NCI-H128 (cell line): ENCODE results near the gene POLA2.

Source experiments
- DNase-seq: peaks from one replicate; lab custom pipeline; 2025; ENCODE audit not compliant: unreplicated experiment; lab: John Stamatoyannopoulos, UW

Gene POLA2

DNA sequence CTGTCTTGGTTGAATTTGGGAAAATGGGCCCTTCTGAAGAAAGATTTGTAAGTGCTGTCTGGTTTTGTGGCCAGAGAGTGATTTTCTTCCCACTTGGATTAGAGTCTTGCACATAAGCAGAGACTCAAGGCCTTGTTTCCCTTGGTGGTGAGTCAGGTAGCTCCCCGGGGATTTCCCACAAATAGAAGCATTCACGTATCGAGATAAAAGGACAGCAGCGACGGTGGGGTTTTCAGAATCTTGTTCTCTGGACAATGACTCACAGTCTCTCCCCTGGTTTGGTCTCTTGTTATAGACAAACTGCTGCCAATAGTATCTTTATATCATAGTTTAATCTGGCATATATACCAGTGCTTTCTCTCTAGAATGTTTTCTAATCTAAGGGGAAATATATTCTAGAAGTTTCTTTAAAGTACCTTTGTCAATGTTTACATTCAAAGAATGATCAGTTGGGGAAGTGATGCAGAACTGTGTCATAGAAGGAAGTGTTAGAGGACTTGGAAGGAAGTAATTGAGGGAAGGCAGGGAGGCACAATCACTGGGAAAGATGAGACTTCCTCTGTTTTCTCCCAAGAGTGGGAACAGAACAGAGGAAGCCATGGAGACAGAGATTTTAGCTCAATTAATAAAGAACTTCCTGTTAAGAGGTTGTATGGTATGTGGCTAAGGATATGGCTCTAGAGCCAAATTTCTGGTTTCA lies 18.1 kb downstream of the POLA2 start:
- DNase-seq: no peak

DNA sequence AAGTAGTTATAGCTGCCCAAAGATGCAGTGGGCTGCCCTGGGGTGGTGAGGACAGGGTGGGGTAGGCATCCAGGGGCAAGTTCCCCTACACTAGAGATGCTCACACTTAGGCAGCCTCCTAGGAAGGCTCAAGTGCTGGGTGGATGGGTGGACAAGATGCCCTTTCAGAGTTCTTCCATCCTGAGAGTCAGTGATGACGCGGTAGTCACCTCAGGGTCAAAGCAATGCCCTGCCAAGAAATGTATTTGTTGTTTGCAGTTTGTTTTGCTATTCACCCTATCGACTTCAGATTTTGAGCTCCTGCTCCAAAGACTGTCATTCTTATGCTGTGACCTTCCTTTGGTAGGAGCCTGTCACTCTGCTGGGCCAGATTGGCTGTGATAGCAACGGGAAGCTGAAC lies 18.9 kb downstream of the POLA2 start:
- DNase-seq: no peak

DNA sequence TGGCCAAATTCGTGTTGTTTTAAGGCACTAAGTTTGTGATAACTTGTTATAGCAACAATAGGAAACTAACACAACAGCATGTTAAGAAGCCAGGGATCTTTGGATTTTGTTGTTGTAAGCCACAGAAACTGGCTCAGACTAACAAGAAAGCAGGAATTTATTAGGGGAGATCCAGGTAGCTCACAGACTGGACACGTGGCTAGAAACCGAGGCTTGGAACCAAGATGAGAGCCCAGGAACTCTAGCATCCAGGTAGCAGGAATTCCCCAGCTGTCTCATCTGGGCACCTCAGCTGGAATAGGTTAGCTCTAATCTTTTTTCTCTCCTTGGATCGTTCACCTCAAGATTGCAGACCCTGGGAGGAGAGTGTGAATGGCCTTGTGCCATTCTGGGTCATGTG lies 24.9 kb downstream of the POLA2 start:
- DNase-seq: no peak

DNA sequence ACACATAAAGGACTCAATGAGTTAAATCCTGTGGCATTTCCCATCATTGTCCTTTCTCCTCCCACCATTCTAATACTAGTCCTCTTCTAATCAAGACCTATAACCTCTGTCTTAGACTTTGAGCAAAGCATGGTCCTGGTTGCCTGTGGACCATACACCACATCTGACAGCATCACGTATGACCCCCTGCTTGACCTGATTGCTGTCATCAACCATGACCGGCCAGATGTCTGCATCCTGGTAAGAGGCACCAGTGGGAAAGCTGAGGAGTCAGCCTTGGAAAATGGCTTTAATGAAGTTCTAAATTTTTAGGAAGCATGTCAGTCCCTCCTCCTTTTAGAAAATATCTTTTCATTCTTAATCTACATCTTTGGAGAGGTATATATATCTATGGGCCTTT lies 25.8 kb downstream of the POLA2 start:
- DNase-seq: no peak

DNA sequence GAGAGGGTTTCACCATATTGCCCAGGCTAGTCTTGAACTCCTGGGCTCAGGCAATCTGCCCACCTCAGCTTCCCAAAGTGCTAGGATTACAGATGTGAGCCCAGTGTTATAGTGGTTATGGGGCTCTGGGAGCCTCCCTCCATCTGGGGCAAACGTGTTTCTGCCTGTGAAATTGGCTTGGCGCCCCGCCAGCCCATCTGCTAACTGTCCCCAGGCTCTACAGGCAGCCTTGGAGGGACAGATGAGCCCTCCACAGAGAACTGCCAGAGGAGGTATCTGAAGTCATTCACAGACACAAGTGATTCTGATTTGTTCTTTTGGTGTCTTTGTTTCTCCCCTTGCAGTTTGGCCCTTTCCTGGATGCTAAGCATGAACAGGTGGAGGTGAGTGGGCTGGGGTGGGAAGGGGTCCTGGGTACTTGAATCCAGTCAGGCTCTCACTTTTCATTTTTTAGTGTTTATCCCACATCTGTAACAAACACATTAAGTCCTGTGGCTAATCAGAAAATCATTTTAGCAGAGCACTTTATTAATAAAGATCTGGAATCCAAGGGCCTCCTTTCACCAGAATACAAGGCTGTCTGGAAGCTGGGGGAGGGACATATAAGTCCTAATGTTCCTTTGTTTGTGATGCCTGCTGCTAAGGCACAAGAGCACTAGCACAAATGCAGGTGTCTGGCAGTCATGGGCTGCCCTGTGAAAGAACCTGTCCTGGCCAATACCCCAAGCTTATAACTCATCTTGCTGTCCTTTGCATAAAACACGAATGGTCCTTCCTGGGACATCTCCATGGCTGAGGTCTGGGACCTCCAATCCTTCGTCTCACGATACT lies 27.2 kb downstream of the POLA2 start:
- no peak for DNase-seq

DNA sequence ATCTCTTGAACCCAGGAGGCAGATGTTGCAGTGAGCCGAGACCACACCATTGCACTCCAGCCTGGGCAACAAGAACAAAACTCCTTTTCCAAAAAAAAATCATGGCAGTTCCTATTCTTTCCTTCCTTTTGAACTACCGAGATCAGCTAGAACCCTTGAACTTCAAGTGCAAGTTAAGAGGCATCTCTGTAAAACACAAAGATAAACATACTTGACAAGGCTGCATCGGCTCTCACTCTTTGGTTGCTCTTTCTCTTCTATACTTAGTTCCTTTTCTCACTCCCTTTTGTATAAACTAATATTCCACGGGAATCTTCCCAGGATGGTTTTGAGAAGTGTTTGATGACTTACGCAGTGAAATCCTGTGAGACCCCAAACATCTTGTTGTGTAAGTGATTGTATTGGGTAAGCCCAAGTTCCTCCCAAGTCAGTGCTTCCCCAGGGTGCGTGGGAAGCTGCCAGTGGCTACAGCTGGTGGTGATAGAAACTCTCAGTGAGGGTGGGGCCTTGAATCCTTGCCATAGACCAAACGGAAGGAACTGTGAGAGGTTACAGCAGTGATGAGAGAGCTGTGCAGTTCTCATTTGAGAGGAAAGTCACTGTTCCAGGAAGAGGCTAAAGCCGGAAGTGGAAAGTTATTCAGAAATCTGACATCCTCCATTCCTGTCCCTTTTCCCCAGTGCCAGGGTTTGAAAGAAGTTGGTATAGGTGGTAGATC lies 28.8 kb downstream of the POLA2 start:
- DNase-seq: no peak

DNA sequence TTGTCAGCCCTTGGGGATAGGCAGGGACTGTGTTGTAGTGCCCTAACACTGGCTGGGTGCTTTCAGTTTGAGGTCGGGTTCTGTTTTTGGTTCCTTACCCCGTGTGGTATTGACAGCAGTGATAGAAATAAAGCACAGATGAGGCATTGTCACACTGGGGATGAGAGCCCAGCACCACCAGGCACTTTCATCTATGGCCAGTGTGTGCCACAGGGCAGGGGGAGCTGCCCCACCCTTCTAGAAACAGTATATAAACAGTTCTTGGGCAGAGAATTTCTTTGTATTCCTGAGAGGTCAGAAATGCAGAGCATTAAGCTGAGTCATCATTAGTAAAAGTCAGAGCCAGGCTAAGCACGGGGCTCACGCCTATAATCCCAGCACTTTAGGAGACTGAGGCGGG lies 29.9 kb downstream of the POLA2 start:
- no peak for DNase-seq

DNA sequence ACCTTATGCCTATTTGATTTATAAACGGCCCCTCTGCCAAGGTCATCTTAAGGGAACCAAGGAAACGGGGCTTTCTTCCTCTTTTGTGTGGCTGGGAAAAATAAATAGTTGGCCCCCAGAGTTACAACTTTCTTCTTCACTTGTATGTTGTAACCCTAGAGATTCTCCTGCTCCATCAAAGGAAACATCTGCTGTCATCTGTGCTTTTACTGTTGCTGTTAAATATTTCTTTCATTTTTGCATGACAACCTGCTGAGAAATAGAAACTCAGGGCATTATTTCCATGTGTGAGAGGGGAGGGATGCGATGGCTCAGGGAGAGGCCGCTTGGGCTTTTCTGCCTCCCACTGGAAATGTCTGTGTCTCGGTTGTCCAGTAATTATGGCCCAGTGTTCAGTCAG lies 31.1 kb downstream of the POLA2 start:
- DNase-seq: no peak

DNA sequence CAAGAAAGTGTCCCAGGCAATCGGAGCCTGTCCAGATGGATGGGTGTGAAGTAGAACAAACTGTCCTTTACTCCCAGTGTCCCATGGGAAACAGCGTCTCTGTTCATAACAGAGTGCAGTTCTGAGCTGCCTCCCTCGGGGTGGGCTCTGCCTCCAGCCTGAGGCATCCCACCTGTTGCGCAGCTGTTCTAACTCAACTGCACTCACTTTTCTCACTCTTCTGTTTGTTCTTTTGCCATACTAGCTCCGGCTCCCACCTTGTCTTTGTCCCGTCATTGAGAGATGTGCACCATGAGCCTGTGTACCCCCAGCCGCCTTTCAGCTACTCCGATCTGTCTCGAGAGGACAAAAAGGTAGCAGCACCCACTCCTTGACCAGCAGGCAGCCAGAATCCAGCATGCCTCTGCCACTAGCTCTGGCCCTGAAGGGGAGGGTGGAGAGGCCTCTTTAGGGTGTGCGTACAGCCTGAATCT lies 32.2 kb downstream of the POLA2 start:
- no peak for DNase-seq

DNA sequence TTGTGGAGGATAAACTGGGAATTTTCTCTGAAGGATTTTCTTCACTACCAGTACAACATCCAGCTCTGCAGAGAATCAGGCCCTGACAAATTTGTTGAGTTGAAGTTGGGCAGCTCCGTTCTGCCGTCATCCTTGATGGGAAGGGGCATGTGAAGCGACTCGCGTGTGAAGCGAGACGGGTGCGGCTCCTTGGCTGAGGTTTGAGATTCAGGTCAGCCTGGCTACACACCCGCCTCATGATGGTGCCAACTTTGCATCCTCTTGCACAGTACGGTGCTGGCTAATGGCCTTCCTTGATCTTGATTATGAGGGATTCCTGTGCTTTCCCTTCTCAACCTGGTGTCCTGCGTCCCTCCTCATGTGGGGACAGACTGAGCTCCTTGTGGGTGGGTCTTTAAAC lies 33.2 kb downstream of the POLA2 start:
- no peak for DNase-seq

DNA sequence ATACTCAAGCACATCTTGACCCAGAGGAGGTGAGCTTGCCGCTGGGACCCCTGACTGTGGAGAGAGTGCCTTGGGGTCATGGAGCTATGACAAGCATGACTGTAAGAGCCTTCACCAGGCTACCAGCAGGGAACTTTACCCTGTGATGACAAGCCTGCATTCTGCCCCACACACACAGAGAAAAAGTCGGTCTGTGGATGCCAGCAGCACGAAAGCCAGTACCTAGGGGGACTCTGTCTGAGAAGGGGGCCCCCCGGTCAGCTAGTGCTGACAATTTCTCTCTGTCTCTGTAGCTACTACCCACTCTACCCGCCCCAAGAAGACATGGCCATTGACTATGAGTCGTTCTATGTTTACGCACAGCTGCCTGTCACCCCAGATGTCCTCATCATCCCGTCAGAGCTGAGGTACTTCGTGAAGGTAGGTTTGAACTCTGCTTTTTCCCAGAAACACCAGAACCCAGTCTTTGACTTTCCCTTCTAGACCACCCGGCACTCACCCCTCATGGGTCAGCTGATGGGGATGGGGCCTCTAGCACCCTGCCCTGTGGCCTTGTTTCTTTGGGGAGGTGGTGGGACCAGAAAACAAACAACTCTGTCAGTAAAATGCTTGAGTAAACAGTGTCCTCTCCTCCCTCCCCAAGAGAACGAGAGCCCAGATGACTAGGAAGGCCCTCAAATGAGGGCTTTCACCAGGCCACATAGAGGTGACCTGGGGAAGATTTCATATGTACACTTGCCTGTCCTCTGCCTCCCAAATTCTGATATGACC lies 34.0 kb downstream of the POLA2 start:
- no peak for DNase-seq

DNA sequence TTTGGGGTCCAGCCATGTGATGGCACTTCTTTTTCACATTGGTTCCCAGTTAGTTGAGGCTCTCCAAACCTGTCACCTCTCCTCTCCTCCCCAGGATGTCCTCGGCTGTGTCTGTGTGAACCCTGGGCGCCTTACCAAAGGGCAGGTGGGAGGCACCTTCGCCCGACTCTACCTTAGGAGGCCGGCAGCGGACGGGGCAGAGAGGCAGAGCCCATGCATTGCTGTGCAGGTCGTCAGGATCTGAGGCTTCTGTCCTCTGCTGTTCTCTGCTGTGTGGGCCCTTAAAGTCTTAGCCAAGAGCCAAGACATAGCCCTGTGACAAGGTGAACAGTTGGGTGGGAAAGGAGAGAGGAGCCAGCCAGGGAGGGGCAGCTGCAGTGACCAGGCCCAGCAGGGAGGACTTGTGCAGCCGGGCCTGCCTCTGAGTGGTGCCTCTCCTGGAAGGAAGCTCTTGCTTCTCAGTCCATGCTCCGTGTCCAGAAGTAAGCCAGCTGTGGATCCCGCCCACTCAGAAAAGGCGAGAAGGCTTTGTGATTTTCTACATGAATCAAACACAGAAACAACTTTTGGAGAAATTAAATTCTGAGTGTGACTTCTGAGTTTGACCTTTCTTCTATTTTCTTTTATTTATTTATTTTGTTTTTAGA lies 35.4 kb downstream of the POLA2 start:
- no peak for DNase-seq

DNA sequence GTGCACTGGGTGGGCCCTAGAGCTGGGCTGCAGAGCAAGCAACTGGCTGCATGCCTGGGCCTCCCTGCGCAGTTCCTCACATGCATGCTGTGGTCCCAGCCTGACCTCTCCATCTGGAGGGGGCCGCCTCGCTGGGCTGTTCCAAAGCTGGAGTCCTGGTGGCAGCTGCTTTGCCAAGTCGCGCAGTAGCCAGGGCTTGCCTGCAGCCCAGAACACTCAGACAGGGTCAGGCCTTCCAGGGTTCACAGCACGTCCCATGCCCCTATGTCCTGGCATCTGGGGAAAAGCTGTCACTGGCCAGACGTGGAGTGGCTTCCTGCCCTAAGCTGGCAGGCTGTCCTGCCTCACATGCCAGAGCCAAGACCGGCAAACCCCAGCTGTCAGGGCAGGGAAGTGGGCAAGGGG lies 36.4 kb downstream of the POLA2 start:
- no peak for DNase-seq

DNA sequence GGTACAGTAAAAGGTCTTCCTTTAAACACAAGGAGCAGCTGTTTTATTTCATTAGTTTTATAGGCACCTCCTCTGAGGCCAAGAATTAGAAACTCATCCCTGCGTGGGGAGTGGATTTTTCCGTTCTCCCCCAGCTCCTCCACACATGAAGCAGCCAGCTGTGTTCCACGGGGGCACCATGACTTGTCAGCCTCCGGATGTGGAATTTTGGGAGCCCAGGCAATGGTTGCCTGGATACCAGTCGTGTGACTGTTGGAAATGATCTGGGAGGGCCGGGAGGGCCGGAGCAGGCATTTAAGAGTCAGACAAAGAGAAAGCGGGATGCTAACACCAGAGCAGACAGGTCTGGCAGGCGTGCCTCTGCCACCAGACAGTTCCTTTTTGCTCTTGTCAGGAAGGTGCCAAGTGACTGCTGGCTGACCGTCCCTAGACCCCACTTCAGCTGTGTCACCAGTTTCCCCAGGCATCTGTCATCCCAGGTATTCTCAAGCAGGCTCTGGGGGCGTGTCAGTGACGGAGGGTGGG lies 37.0 kb downstream of the POLA2 start:
- no peak for DNase-seq

DNA sequence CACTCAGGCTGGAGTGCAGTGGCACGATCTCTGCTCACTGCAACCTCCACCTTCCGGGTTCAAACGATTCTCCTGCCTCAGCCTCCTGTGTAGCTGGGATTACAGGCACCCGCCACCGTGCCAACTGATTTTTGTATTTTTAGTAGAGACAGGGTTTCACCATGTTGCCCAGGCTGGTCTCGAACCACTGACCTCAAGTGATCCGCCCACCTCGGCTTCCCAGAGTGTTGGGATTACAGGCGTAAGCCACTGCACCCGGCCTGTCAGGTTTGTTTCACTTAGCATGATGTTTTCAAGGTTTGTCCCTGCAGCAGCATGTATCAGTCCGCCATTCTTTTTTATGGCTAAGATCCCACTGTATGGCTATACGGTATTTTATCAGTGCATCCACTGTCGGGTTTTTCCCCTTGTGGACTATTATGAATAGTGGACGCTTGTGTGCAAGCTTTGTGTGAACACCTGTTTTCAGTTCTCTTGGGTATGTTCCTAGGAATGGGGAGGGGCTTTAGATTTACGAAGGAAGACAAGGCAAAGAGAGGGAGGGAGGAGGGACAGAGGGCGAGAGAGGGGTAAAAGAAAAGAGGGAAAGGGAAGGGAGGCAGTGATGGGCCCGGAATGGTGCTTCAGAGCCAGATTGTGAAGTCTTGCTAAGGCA lies 39.0 kb downstream of the POLA2 start:
- DNase-seq: no peak

DNA sequence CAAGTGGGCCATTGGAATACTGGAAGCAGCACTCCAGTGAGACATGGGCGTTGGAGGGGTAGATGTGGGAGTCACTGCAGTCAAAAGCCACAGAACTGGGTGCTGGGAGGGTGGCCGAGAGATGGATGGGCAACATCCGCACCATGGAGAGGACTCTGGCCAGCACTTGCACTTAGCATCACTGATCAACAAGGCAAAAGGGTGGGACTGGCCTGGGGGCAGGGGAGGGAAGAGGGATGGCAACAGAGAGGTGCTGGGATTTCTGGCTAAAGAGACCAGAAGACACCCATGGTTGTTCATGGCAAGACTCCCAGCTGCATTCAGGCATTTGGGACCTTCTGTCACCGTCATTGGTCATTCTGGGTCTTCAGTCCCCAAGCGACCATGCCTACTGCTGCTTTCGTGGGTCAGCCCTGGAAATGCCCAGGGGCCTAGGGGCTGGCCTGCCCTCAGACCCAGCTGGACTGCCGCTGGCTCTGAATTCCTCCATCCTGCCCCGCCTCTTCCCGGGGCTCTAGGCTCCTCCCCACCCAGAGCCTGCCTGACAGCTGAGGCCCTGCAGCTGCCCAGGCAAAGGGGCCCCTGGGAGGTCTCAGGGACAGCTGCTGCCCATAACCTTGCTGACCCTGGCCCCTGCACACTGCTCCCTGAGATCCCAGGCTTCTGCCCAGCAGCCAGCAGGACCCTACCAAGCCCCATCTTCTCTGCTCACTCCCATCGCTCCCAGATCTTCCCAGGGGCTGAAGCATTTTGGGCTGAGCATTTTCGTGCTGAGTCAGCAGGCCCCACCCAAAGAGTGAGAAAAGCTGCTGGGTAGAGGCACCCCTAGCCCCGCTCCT lies 39.9 kb downstream of the POLA2 start:
- DNase-seq: no peak

DNA sequence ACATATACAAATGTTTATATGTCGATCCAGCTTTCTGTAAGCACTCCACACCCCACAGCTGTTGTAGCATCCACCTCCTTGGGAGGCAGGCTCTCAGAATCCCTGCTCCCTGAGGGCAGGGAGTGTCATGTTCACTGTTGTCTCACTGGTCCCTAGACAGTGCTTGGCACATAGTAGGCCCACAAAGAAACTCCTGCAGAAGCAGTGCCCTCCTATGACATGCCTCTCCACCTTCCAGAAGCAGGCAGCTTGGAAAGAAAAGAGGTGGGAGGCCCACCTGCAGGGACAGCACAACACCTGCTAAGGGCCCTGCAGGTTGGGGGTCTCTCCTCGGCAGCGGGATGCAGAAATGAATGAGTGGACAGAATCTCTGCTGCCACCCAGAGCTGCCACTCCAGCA lies 41.8 kb downstream of the POLA2 start:
- DNase-seq: no peak

DNA sequence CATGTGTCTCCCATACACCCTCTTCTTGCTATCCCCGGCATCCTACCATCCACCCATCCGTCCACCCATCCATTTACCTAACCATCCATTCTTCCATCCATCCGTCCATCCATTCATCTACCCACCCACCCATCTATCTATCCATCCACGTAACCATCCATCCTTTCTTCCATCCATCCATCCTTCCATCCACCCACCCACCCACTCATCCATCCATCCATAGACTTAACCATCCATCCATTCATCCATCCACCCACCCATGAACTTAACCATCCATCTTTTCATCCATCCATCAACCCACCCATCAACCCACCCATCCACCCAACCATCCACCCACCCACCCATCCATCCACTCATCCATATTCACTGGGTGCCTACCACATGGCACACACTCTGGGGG lies 42.3 kb downstream of the POLA2 start:
- no peak for DNase-seq

DNA sequence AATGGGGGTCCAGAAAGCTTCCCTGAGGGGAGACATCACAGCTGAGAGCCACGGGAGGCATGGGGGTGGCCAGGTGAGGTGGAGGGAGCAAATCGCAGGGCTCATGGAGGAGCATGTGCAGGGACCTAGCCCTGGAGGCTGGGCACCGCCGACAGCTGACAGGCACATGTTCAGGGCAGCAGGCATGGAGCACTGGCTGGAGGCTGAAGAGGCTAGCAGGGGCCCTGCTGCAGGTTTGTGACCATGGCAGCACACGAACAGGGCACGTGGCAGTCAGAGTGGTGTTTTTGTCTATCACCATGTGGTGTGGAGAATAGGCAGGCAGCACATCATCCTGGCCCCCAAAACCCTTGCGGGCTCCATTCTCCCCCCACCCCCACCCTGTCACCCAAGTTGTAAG lies 42.9 kb downstream of the POLA2 start:
- DNase-seq: no peak
